IPS-20b (cell line): ENCODE measurements around the gene CRAMP1.

Experiments
- H3K27ac ChIP-seq: one replicate; pipeline ENCODE4 v1.5.1; 2013; ENCODE audit warnings: low read length
- H3K27me3 ChIP-seq: 2 replicates; pipeline ENCODE4 v1.6.1; 2013; ENCODE audit warnings: mild to moderate bottlenecking, low read length, inconsistent platforms; ENCODE audit not compliant: insufficient read depth
- H3K36me3 ChIP-seq: 2 replicates; pipeline ENCODE4 v1.6.1; 2013; ENCODE audit warnings: low read depth, mild to moderate bottlenecking, inconsistent platforms, low read length, moderate library complexity; ENCODE audit not compliant: insufficient read depth
- H3K4me1 ChIP-seq: 2 replicates; pipeline ENCODE4 v1.6.1; 2013; ENCODE audit warnings: mild to moderate bottlenecking, control low read depth, inconsistent platforms, low read length, moderate library complexity; ENCODE audit not compliant: insufficient read depth
- H3K4me3 ChIP-seq: 2 replicates; pipeline ENCODE4 v1.5.1; 2013; ENCODE audit warnings: mild to moderate bottlenecking, low read length, inconsistent platforms
- H3K9ac ChIP-seq: 2 replicates; pipeline ENCODE4 v1.6.1; 2013; ENCODE audit warnings: low read depth, mild to moderate bottlenecking, inconsistent platforms, low read length, moderate library complexity
- H3K9me3 ChIP-seq: 2 replicates; pipeline ENCODE4 v1.6.1; 2013; ENCODE audit warnings: mild to moderate bottlenecking, low read depth, low read length, inconsistent platforms; ENCODE audit not compliant: insufficient read depth

CRAMP1 gene

GRCh38 chr16:1651094-1651973 lies 39.2 kb downstream of the CRAMP1 start:
- H3K9me3 ChIP-seq: no peaks in the 10 kb centered on the region
- H3K9ac ChIP-seq: no peak overlapping the region
- H3K4me3 ChIP-seq: no peak overlapping the region
- H3K27me3 ChIP-seq: no peaks in the 10 kb centered on the region
- no peaks in the 10 kb centered on the region for H3K4me1 ChIP-seq
- peaks cover 57% of the 10 kb centered on the region for H3K36me3 ChIP-seq
- H3K27ac ChIP-seq: no peak overlapping the region

GRCh38 chr16:1651974-1652312 lies 39.8 kb downstream of the CRAMP1 start:
- Histone ChIP-seq H3K36me3 (peaks cover 55% of the 10 kb centered on the region), H3K27ac (no peak overlapping the region), H3K9me3 (no peaks in the 10 kb centered on the region), H3K4me3 (no peak overlapping the region), H3K9ac (no peak overlapping the region), H3K27me3 (no peaks in the 10 kb centered on the region), H3K4me1 (no peaks in the 10 kb centered on the region)

GRCh38 chr16:1653023-1653422 lies 40.9 kb downstream of the CRAMP1 start:
- no peak overlapping the region for H3K9ac ChIP-seq
- H3K36me3 ChIP-seq: peaks cover 61% of the 10 kb centered on the region

GRCh38 chr16:1654505-1655268 lies 42.5 kb downstream of the CRAMP1 start:
- Histone ChIP-seq H3K9me3 (no peaks in the 10 kb centered on the region), H3K4me1 (no peaks in the 10 kb centered on the region), H3K27me3 (no peaks in the 10 kb centered on the region), H3K9ac (no peak overlapping the region), H3K27ac (no peak overlapping the region), H3K36me3 (peaks cover 72% of the 10 kb centered on the region), H3K4me3 (no peak overlapping the region)

More at GRCh38 chr16:1653023-1653422, 40.9 kb downstream of the CRAMP1 start:
- Histone ChIP-seq H3K27ac (no peak overlapping the region), H3K4me1 (no peaks in the 10 kb centered on the region), H3K27me3 (no peaks in the 10 kb centered on the region), H3K4me3 (no peak overlapping the region), H3K9me3 (no peaks in the 10 kb centered on the region)

DNA sequence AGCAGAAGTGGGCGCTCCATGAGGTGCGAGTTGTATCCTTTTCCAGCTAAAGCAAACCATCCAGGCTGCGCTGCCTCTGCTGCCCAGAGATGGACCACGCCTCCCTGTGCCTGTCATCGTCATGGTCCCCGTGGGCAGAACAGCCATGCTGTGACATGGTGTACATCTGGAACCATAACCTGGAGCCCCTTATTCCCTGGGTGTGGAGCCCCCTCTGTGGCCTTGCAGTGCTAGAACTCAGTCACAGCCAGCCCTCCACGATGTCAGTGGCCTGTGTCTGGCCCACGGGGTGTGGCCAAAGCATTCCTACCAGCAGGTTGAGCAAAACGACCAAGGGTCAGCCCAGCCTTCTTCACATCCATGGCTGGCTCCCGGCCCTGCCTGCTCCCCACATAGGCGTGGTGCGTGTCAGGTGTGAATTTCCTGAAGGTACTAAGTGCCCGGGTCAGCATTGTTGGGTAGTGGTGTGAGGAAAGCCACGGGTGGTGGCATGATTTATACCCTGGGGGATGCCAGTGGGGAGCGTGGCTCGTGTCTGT lies 43.2 kb downstream of the CRAMP1 start:
- Histone ChIP-seq H3K27me3 (no peaks in the 10 kb centered on the region), H3K9ac (no peak overlapping the region), H3K36me3 (peaks cover 79% of the 10 kb centered on the region), H3K4me3 (no peak overlapping the region), H3K27ac (no peak overlapping the region), H3K4me1 (no peaks in the 10 kb centered on the region), H3K9me3 (no peaks in the 10 kb centered on the region)

DNA sequence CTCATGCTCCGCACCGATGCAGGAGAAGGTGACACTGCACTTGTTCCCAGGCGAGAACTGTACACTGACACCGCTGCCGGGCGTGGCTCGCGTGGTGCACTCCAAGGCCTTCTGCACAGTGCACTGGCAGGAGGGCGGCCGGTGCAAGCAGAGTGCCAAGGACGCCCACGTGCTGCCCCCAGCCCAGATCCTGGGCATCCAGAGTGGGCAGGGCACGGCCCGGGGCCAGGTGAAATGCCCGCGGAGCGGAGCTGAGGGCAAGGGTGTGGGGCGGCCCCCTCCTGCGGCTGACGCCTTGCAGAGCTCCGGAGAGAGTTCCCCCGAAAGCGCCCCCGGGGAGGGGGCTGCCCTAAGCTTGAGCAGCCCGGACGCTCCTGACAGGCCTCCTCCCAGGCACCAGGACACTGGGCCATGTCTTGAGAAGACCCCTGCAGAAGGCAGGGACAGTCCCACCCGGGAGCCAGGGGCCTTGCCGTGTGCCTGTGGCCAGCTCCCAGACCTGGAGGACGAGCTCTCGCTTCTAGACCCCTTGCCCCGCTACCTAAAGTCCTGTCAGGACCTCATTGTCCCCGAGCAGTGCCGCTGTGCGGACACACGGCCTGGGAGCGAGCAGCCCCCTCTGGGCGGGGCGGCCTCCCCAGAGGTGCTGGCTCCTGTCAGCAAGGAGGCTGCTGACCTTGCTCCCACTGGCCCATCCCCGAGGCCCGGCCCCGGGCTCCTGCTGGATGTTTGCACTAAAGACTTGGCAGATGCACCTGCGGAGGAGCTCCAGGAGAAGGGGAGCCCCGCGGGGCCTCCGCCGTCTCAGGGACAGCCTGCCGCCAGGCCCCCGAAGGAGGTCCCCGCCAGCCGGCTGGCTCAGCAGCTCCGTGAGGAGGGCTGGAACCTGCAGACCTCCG lies 44.0 kb downstream of the CRAMP1 start:
- no peaks in the 10 kb centered on the region for H3K9me3 ChIP-seq
- no peak overlapping the region for H3K4me3 ChIP-seq
- H3K36me3 ChIP-seq: peaks cover 76% of the 10 kb centered on the region
- no peak overlapping the region for H3K9ac ChIP-seq
- H3K4me1 ChIP-seq: no peaks in the 10 kb centered on the region
- H3K27me3 ChIP-seq: no peaks in the 10 kb centered on the region
- H3K27ac ChIP-seq: no peak overlapping the region

GRCh38 chr16:1656808-1657617 lies 44.9 kb downstream of the CRAMP1 start:
- H3K27ac ChIP-seq: no peak overlapping the region
- no peaks in the 10 kb centered on the region for H3K9me3 ChIP-seq
- H3K36me3 ChIP-seq: peaks cover 72% of the 10 kb centered on the region
- no peak overlapping the region for H3K4me3 ChIP-seq
- no peak overlapping the region for H3K9ac ChIP-seq
- H3K4me1 ChIP-seq: no peaks in the 10 kb centered on the region
- no peaks in the 10 kb centered on the region for H3K27me3 ChIP-seq

DNA sequence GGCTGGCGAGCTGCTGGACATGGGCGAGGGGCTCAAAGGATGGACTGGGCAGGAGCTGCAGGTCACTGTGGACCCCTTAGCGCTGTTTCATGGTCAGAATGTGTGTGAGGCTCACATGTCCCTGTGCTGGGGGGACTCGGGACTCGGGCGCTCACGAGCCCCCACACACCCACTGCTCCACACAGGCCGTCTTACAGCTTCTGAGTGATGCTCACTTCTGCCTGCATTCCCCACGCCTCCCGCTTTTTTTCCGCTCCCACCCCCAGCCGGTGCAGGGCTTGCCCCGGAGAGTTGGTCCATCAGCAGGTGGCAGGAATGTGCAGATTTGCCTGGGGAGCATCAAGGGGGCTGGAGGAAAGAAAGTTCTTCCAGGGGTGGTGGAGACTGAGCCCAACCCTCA lies 45.7 kb downstream of the CRAMP1 start:
- H3K9me3 ChIP-seq: no peaks in the 10 kb centered on the region
- no peak overlapping the region for H3K9ac ChIP-seq
- H3K27ac ChIP-seq: no peak overlapping the region
- peaks cover 72% of the 10 kb centered on the region for H3K36me3 ChIP-seq
- H3K27me3 ChIP-seq: no peaks in the 10 kb centered on the region
- no peak overlapping the region for H3K4me3 ChIP-seq
- no peaks in the 10 kb centered on the region for H3K4me1 ChIP-seq

DNA sequence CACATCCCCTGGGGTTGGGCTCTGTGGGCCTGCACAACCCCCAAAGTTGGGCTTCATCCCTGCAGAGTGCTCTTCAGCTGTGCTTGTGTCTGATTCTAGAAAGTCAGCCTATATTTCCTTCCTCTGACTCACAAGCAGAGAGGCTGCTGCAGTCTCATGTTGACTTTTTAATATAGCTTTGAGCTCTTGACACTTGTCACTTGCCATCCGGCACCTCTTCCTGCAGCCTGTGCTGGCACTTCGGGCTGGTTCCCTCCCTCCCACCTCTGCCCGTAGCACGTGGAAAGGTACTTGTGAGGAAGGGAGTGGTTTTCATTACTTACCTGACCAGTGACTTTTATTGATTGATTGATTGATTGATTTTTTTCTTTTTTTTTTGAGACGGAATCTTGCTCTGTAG lies 46.9 kb downstream of the CRAMP1 start:
- H3K4me3 ChIP-seq: no peak overlapping the region
- no peaks in the 10 kb centered on the region for H3K4me1 ChIP-seq
- H3K9me3 ChIP-seq: no peaks in the 10 kb centered on the region
- H3K36me3 ChIP-seq: peaks cover 77% of the 10 kb centered on the region
- H3K27me3 ChIP-seq: no peaks in the 10 kb centered on the region
- H3K27ac ChIP-seq: no peak overlapping the region
- H3K9ac ChIP-seq: no peak overlapping the region

DNA sequence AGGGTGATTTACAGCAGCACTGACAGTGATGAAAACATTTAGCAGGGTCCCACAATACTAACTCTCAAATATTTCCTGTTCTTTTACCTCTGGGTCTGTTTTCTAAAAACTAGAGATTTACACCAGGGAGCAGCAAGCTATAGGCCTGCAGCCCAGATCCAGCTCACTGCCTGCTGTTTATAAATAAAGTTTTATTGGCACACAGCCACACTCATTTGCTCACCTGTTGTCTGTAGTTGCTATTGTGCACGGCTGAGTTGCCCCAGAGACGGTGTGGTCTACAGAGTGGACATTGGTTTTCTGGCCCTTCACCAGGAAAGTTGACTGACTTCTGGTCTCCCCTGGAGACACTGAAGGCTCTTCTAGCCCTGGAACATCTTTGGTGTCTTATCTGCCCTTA lies 49.7 kb downstream of the CRAMP1 start:
- Histone ChIP-seq H3K36me3 (peaks cover 81% of the 10 kb centered on the region), H3K4me1 (no peaks in the 10 kb centered on the region)

GRCh38 chr16:1662543-1662942 lies 50.4 kb downstream of the CRAMP1 start:
- Histone ChIP-seq H3K9ac (no peak overlapping the region), H3K27me3 (no peaks in the 10 kb centered on the region), H3K9me3 (no peaks in the 10 kb centered on the region), H3K36me3 (peaks cover 81% of the 10 kb centered on the region), H3K27ac (no peak overlapping the region), H3K4me1 (no peaks in the 10 kb centered on the region), H3K4me3 (no peak overlapping the region)

More for the DNA sequence above, 49.7 kb downstream of the CRAMP1 start:
- no peak overlapping the region for H3K9ac ChIP-seq
- no peaks in the 10 kb centered on the region for H3K9me3 ChIP-seq
- no peaks in the 10 kb centered on the region for H3K27me3 ChIP-seq
- no peak overlapping the region for H3K27ac ChIP-seq
- H3K4me3 ChIP-seq: no peak overlapping the region
